Hepatocyte (in vitro differentiated cells): Measurements from ENCODE around the gene EXD1.
"Not testable (repeated sequence)": the region's sequence is repeated elsewhere in the genome, so short reads cannot be mapped to it uniquely, and the experiment has no call there.

ENCODE experiments used
- EZH2 ChIP-seq: fragments of 200-600 bp; sonication (generic); IDR thresholded peaks from 2 replicates; pipeline ENCODE4 v1.6.1; 2016; ENCODE audit warnings: antibody characterized with exemption, mild to moderate bottlenecking, borderline replicate concordance
- TF ChIP-seq, protein P1 (sequence below): fragments of 200-600 bp; sonication (generic); IDR thresholded peaks from 2 replicates; pipeline ENCODE4 v1.5.1; 2016; ENCODE audit warnings: antibody characterized with exemption, mild to moderate bottlenecking; ENCODE audit not compliant: poor library complexity

DNA sequence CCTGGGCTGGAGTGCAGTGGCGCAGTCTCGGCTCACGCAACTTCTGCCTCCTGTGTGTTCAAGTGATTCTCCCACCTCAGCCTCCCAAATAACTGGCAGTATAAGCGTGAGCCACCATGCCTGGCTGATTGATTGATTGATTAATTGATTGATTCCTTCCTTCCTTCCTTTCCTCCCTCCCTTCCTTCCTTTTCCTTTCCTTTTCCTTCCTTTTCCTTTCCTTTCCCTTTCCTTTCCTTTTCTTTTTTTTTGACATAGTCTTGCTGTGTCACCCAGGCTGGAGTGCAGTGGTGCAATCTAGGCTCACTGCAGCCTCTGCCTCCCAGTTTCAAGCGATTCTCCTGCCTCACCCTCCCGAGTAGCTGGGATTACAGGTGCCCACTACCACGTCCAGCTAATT is 30.4 kb upstream of the EXD1 start:
- not testable (repeated sequence) for TF ChIP-seq EZH2
- TF ChIP-seq, protein P1, sequence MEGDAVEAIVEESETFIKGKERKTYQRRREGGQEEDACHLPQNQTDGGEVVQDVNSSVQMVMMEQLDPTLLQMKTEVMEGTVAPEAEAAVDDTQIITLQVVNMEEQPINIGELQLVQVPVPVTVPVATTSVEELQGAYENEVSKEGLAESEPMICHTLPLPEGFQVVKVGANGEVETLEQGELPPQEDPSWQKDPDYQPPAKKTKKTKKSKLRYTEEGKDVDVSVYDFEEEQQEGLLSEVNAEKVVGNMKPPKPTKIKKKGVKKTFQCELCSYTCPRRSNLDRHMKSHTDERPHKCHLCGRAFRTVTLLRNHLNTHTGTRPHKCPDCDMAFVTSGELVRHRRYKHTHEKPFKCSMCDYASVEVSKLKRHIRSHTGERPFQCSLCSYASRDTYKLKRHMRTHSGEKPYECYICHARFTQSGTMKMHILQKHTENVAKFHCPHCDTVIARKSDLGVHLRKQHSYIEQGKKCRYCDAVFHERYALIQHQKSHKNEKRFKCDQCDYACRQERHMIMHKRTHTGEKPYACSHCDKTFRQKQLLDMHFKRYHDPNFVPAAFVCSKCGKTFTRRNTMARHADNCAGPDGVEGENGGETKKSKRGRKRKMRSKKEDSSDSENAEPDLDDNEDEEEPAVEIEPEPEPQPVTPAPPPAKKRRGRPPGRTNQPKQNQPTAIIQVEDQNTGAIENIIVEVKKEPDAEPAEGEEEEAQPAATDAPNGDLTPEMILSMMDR = not testable (repeated sequence)
